IMR-90 (cell line): ENCODE data around the gene TULP4.
"Not testable (repeated sequence)": the region's sequence is repeated elsewhere in the genome, so short reads cannot be mapped to it uniquely, and the experiment has no call there.

Experiments used
- MAZ ChIP-seq: IDR thresholded peaks from 2 replicates; pipeline ENCODE4 v1.6.1; 2012; ENCODE audit warnings: low read depth, mild to moderate bottlenecking, low read length, improper control_type of control experiment, moderate library complexity, borderline replicate concordance
- NFE2L2 ChIP-seq: fragments of 150-350 bp; IDR thresholded peaks from 2 replicates; pipeline ENCODE4 v1.6.1; 2016; ENCODE audit warnings: low read depth, mild to moderate bottlenecking, low read length
- POLR2A ChIP-seq: IDR thresholded peaks from 2 replicates; pipeline ENCODE4 v1.6.1; 2012; ENCODE audit warnings: mild to moderate bottlenecking, low read depth, low read length
- RCOR1 ChIP-seq: IDR thresholded peaks from 2 replicates; pipeline ENCODE4 v1.6.1; 2012; ENCODE audit warnings: mild to moderate bottlenecking, low read length, improper control_type of control experiment; ENCODE audit not compliant: insufficient replicate concordance
- RFX5 ChIP-seq: IDR thresholded peaks from 2 replicates; pipeline ENCODE4 v1.8.0; 2012; ENCODE audit warnings: low read depth, mild to moderate bottlenecking, low read length, moderate library complexity
- SMC3 ChIP-seq: fragments of 150-350 bp; IDR thresholded peaks from 2 replicates; pipeline ENCODE4 v1.6.1; 2016; ENCODE audit warnings: low read depth, mild to moderate bottlenecking, antibody characterized with exemption, low read length, moderate library complexity
- TF ChIP-seq, protein P1 (sequence below): conservative IDR thresholded peaks from 2 replicates; pipeline ENCODE4 v1.5.1; 2012; ENCODE audit warnings: mild to moderate bottlenecking, low read depth, low read length, improper control_type of control experiment

DNA sequence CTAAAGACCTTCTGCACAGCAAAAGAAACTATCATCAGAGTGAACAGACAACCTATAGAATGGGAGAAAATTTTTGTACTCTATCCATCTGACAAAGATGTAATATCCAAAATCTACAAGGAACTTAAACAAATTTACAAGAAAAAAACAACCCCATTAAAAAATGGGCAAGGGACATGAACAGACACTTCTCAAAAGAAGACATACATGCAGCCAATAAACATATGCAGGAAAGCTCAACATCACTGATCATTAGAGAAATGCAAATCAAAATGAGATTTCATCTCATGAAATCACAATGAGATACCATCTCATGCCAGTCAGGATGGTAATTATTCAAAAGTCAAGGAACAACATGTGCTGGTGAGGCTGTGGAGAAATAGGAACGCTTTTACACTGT is 215.6 kb downstream of the TULP4 start:
- TF ChIP-seq, protein P1, sequence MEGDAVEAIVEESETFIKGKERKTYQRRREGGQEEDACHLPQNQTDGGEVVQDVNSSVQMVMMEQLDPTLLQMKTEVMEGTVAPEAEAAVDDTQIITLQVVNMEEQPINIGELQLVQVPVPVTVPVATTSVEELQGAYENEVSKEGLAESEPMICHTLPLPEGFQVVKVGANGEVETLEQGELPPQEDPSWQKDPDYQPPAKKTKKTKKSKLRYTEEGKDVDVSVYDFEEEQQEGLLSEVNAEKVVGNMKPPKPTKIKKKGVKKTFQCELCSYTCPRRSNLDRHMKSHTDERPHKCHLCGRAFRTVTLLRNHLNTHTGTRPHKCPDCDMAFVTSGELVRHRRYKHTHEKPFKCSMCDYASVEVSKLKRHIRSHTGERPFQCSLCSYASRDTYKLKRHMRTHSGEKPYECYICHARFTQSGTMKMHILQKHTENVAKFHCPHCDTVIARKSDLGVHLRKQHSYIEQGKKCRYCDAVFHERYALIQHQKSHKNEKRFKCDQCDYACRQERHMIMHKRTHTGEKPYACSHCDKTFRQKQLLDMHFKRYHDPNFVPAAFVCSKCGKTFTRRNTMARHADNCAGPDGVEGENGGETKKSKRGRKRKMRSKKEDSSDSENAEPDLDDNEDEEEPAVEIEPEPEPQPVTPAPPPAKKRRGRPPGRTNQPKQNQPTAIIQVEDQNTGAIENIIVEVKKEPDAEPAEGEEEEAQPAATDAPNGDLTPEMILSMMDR = not testable (repeated sequence)
- TF ChIP-seq POLR2A, RFX5, NFE2L2, MAZ, SMC3, RCOR1: not testable (repeated sequence)
